K562 (cell line): ENCODE results near the gene SMAD3. TPM values are rescaled to one million over a fixed set of nuclear protein-coding genes. Genes with fewer than 3 reads are reported as not detected.

ENCODE experiments used
- ATAC-seq: fragments of 200-7000 bp; cut with Tn5 transposase; 3 replicates; pipeline ENCODE4 v1.9.1; 2020; ENCODE audit warnings: moderate library complexity
- BruUV-seq: library from RNA; stranded (reverse); fragments of 400-500 nt; replicated peaks from 2 replicates; lab custom pipeline; 2021; lab: Mats Ljungman, UMichigan
- CTCF ChIA-PET: fragments of 300-600 bp; formaldehyde crosslinking; extraction: SDS; loops from one replicate; lab custom pipeline; 2021; ENCODE audit warnings: low intra/inter-chr PET ratio; lab: Yijun Ruan, JAX
- POLR2A ChIA-PET: fragments of 300-600, 350-650 bp; sonication (Branson Sonifier 250); formaldehyde crosslinking; extraction: SDS; loops from one replicate; lab custom pipeline; 2021; ENCODE audit warnings: antibody characterized with exemption, inconsistent platforms; lab: Yijun Ruan, JAX
- DNase-seq, 4 experiments: peaks; one replicate each; pipeline versions ENCODE4 v3.0.0 to v3.0.0-alpha.2; 2011 to 2018; ENCODE audit warnings: low spot score in 3 of 4, mixed read lengths in 3 of 4; ENCODE audit errors: extremely low read depth in 1 of 4
- FAIRE-seq: peaks from 2 replicates; lab custom pipeline; 2011; peaks lifted over from hg19 to GRCh38; lab: Jason Lieb, UNC
- H2AFZ ChIP-seq: 2 replicates; pipeline ENCODE4 v1.6.0; 2011; ENCODE audit warnings: low read depth, low read length, control low read depth, inconsistent platforms
- H3K27ac ChIP-seq: fragments of 200-600 bp; 3 replicates; pipeline ENCODE4 v1.8.0; 2011; ENCODE audit warnings: low read depth, mild to moderate bottlenecking, control low read depth, inconsistent platforms, low read length, moderate library complexity, mixed read lengths; ENCODE audit errors: extremely low read depth
- H3K27me3 ChIP-seq, 2 experiments: fragments of 300-600 bp in 1 of 2; 2 replicates in 1 of 2; 3 replicates in 1 of 2; pipeline versions ENCODE4 v1.6.0 to v1.8.0; 2011; ENCODE audit warnings: inconsistent platforms in 2 of 2, low read length in 2 of 2, mild to moderate bottlenecking in 1 of 2, mixed read lengths in 1 of 2, moderate library complexity in 1 of 2; ENCODE audit not compliant: control insufficient read depth in 2 of 2, insufficient read depth in 2 of 2
- H3K36me3 ChIP-seq: fragments of 300-600 bp; 3 replicates; pipeline ENCODE4 v1.8.0; 2011; ENCODE audit warnings: mild to moderate bottlenecking, low read length, inconsistent platforms; ENCODE audit not compliant: control insufficient read depth, insufficient read depth
- H3K4me1 ChIP-seq, 2 experiments: fragments of 200-600 bp in 1 of 2; replicated peaks in 1 of 2; 2 replicates in 1 of 2; 3 replicates in 1 of 2; pipeline versions ENCODE4 v1.5.1 to v1.8.0; 2011; ENCODE audit warnings: inconsistent platforms in 2 of 2, low read length in 2 of 2, mild to moderate bottlenecking in 1 of 2, mixed read lengths in 1 of 2, moderate library complexity in 1 of 2; ENCODE audit not compliant: control insufficient read depth in 2 of 2, insufficient read depth in 2 of 2
- H3K4me2 ChIP-seq: 2 replicates; pipeline ENCODE4 v1.6.1; 2011; ENCODE audit warnings: low read length, control low read depth, inconsistent platforms, mixed read lengths; ENCODE audit not compliant: insufficient read depth
- H3K4me3 ChIP-seq: fragments of 200-600 bp; sonication (generic), shearing (Covaris generic); 2 replicates; pipeline ENCODE4 v1.5.1; 2016; ENCODE audit warnings: control low read depth, inconsistent platforms
- H3K79me2 ChIP-seq: fragments of 200-600 bp; 3 replicates; pipeline ENCODE4 v1.8.0; 2011; ENCODE audit warnings: low read length, inconsistent platforms; ENCODE audit not compliant: control insufficient read depth, insufficient read depth
- H3K9ac ChIP-seq, 2 experiments: 2 replicates each; pipeline versions ENCODE4 v1.6.0 to v1.6.1; 2011; ENCODE audit warnings: low read depth in 2 of 2, low read length in 2 of 2, control low read depth in 1 of 2, inconsistent platforms in 1 of 2, mild to moderate bottlenecking in 1 of 2, mixed read lengths in 1 of 2; ENCODE audit not compliant: insufficient read depth in 1 of 2
- H3K9me1 ChIP-seq: one replicate; pipeline ENCODE4 v1.6.0; 2011; ENCODE audit warnings: inconsistent platforms, mild to moderate bottlenecking, low read length, moderate library complexity; ENCODE audit not compliant: control insufficient read depth, insufficient read depth
- H3K9me3 ChIP-seq: replicated peaks from 2 replicates; pipeline ENCODE4 v1.5.1; 2011; ENCODE audit warnings: low read depth, low read length, inconsistent platforms; ENCODE audit not compliant: control insufficient read depth, insufficient read depth
- H4K20me1 ChIP-seq: replicated peaks from 2 replicates; pipeline ENCODE4 v1.6.1; 2011; ENCODE audit warnings: low read length, inconsistent platforms, mixed read lengths; ENCODE audit not compliant: control insufficient read depth, insufficient read depth
- ARID2 ChIP-seq: fragments of 450-650 bp; IDR thresholded peaks from 2 replicates; pipeline ENCODE4 v1.6.1; 2017; ENCODE audit warnings: antibody characterized with exemption, mild to moderate bottlenecking
- BRF1 ChIP-seq: IDR thresholded peaks from 3 replicates; pipeline ENCODE4 v1.6.1; 2011; ENCODE audit warnings: borderline replicate concordance, mild to moderate bottlenecking; ENCODE audit not compliant: insufficient read length; ENCODE audit errors: extremely low read depth
- CCAR2 ChIP-seq: fragments of 200-400 bp; formaldehyde crosslinking; IDR thresholded peaks from 2 replicates; pipeline ENCODE4 v1.6.1; 2017; ENCODE audit warnings: mild to moderate bottlenecking, low read depth, low read length
- KLF16 ChIP-seq: IDR thresholded peaks from 2 replicates; pipeline ENCODE4 v1.6.1; 2016; ENCODE audit warnings: antibody characterized with exemption
- MAX ChIP-seq: sonication (generic); formaldehyde crosslinking; IDR thresholded peaks from 2 replicates; pipeline ENCODE4 v1.9.0; 2022; ENCODE audit warnings: mild to moderate bottlenecking, missing genetic modification reagents
- PPARD ChIP-seq: fragments of 250-450 bp; sonication (Bioruptor Pico); IDR thresholded peaks from 2 replicates; pipeline ENCODE4 v1.8.0; 2022; ENCODE audit warnings: inconsistent platforms, mild to moderate bottlenecking, moderate library complexity
- RNF2 ChIP-seq: sonication (generic); IDR thresholded peaks from 2 replicates; pipeline ENCODE4 v1.6.1; 2016
- SMAD2 ChIP-seq: fragments of 150-350 bp; IDR thresholded peaks from 2 replicates; pipeline ENCODE4 v1.6.1; 2014; ENCODE audit warnings: low read depth, mild to moderate bottlenecking, low read length
- ZBTB43 ChIP-seq: sonication (generic); formaldehyde crosslinking; IDR thresholded peaks from 2 replicates; pipeline ENCODE4 v1.8.0; 2023; ENCODE audit warnings: mild to moderate bottlenecking, missing genetic modification reagents
- ZC3H11A ChIP-seq: IDR thresholded peaks from 2 replicates; pipeline ENCODE4 v1.6.1; 2012; ENCODE audit warnings: low read depth, low read length, improper control_type of control experiment
- ZEB2 ChIP-seq: fragments of 450-650 bp; IDR thresholded peaks from 2 replicates; pipeline ENCODE4 v1.6.1; 2016
- ZNF274 ChIP-seq: IDR thresholded peaks from 2 replicates; pipeline ENCODE4 v1.6.1; 2011; ENCODE audit warnings: low read depth, mild to moderate bottlenecking, low read length, moderate library complexity, borderline replicate concordance
- ZNF41 ChIP-seq: fragments of 250-450 bp; sonication (Bioruptor Pico); conservative IDR thresholded peaks from 2 replicates; pipeline ENCODE4 v1.4.0; 2020; ENCODE audit warnings: mild to moderate bottlenecking
- ZNF76 ChIP-seq: fragments of 250-450 bp; sonication (Bioruptor Pico); IDR thresholded peaks from 2 replicates; pipeline ENCODE4 v1.4.0; 2020; ENCODE audit warnings: mild to moderate bottlenecking, moderate library complexity, borderline replicate concordance
- WGBS: fragments of 100-300 bp; shearing (Covaris generic); methylation state at CpG from one replicate; pipeline ENCODE4 v1.1.6; 2016; ENCODE audit warnings: low coverage, mixed read lengths; ENCODE audit not compliant: insufficient coverage; ENCODE audit errors: missing lambda C conversion rate; 5-methylcytosine and 5-hydroxymethylcytosine counted together
- in situ Hi-C: fragments of 300-500 bp; cut with MboI; formaldehyde crosslinking; loops from 4 replicates; pipeline ENCODE4 v1.15.0; 2018; ENCODE audit warnings: inconsistent platforms, mixed read lengths
- intact Hi-C: fragments of 100-400 bp; cut with micrococcal nuclease; formaldehyde crosslinking; loops from 2 replicates; pipeline ENCODE4 v1.14.2; 2022
- polyA plus RNA-seq, 8 experiments: library from polyadenylated mRNA; depleted of rRNA in 4 of 8; stranded (reverse) in 5 of 8; unstranded in 3 of 8; fragments of >200 nt; fragmentation: Nextera tagmentation in 2 of 8; fragmentation: Illumina TruSeq in 1 of 8; extraction: Ambion mirVana in 2 of 8; extraction: Trizol in 1 of 8; gene quantifications; 2 replicates each; pipeline versions ENCODE4 v1.2.1 to v1.2.3, GENCODE V29; 2011 to 2014; ENCODE audit warnings: inconsistent platforms in 1 of 8, missing spikeins in 1 of 8
- total RNA-seq, 7 experiments: library from RNA; depleted of rRNA in 6 of 7; stranded (reverse); fragments of >200 nt in 6 of 7; fragmentation: Illumina TruSeq in 2 of 7; extraction: Trizol in 2 of 7; gene quantifications; 2 replicates each; pipeline versions ENCODE4 v1.2.1 to v1.2.3, GENCODE V29; 2011 to 2021; ENCODE audit warnings: low replicate concordance in 1 of 7

The SMAD3 gene
- total and polyA plus RNA-seq, 9 of the 15 experiments (the other 6 are each of a cell fraction or from before 2014, with no cell fraction given) = 4.3 to 39.2 (median 11.1) TPM

- no peak for TF ChIP-seq KLF16
- no peak for TF ChIP-seq SMAD2
- TF ChIP-seq ZBTB43 (CRISPR knock-in tag) = no peak
- no peak for TF ChIP-seq BRF1
- no peak for TF ChIP-seq ZNF76
- TF ChIP-seq ZC3H11A = no peak
- TF ChIP-seq ZNF274 = no peak
- TF ChIP-seq ARID2 = no peak
These were observed 82.8 kb downstream of the SMAD3 start (continued) for GRCh38 chr15:67148196-67148701.

DNA sequence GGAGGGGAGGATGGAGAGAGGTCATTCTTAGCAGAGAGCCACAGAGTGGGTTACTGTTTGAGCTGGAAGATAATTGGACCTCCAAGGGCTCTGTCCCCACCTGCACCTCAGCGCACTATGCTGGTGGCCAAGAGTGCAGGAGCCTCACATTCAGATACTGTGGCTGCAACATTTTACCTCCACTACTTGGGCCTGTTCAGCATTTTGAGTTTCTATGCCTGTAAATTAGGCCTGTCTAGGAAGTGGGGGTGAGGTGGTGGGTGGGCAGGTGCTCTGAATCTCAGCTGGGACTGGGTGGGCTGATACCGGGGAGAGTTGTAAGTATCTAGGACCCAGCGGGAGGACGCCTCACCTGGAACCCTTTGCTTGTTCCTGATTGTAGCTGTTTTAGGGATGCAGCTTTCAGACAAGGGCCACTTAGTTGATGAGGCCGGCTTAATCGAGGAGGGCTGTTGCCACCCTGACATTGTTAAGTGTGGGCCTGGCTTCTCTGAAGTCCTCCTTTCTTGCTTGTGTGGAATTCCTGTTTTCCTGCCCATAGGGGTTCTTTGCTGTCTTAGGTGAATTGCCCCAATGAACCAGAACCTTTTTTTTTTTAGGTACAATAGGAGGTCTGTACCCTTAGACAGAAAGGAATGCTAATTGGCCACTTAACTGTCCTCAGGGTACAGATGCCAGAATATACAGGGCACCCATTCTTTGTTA lies 83.8 kb downstream of the SMAD3 start:
- Histone ChIP-seq H3K9me1 (no peaks in the 10 kb centered on the region), H3K4me3 (no peak overlapping the region), H4K20me1 (peaks cover 50% of the 10 kb centered on the region), H3K4me2 (no peak overlapping the region), H3K36me3 (no peaks in the 10 kb centered on the region; the same call in 2 of the 3 replicates), H3K79me2 (peaks cover 3% of the 10 kb centered on the region; the same call in 2 of the 3 replicates), H2AFZ (no peak overlapping the region), H3K9ac (no peak overlapping the region), H3K4me1 (peaks cover 8 to 16% of the 10 kb centered on the region in 2 experiments), H3K27ac (no peak overlapping the region), H3K9me3 (no peaks in the 10 kb centered on the region), H3K27me3 (no peaks in the 10 kb centered on the region)
- ChIA-PET CTCF (no interaction called here), POLR2A (interaction anchor here (0.7 to 2.0 kb wide), 6 partner anchors 10 to 105 kb away, joined by 3 to 6 read pairs (median 3); no protein-coding TSS in a partner anchor)
- no peak for DNase-seq
- intact Hi-C loops (no loop called here), in situ Hi-C loops (no loop called here)
- BruUV-seq = no TSS peak
- no peak for FAIRE-seq
- ATAC-seq = no peak; the same call in 2 of the 3 replicates
- TF ChIP-seq PPARD (no peak), ZEB2 (no peak), ZNF41 (CRISPR knock-in tag) (no peak), MAX (CRISPR knock-in tag) (no peak), RNF2 (no peak), CCAR2 (no peak)
- WGBS = 90% methylated on average over 5 of the region's 6 CpGs
